HCT116 (cell line): ENCODE results near the gene MAOA. TPM values are rescaled to one million over a fixed set of nuclear protein-coding genes. Genes with fewer than 3 reads are reported as not detected.

ENCODE experiments used
- ATAC-seq: fragments of 200-7000 bp; cut with Tn5 transposase; 2 replicates; pipeline ENCODE4 v1.9.1; 2020; ENCODE audit warnings: mild to moderate bottlenecking, moderate library complexity
- BruUV-seq: library from RNA; stranded (reverse); fragments of 400-500 nt; replicated peaks from 2 replicates; lab custom pipeline; 2021; lab: Mats Ljungman, UMichigan
- CTCF ChIA-PET: fragments of 300-600 bp; sonication (Branson Sonifier 250); formaldehyde crosslinking; loops from one replicate; lab custom pipeline; 2021; ENCODE audit warnings: antibody characterized with exemption; lab: Charles Lee
- POLR2A ChIA-PET: fragments of 300-600, 350-600 bp; sonication (Branson Sonifier 250); formaldehyde crosslinking; loops from one replicate; lab custom pipeline; 2021; ENCODE audit warnings: antibody characterized with exemption; lab: Charles Lee
- RAD21 ChIA-PET, 2 experiments: fragments of 300-600 bp; sonication (Branson Sonifier 250); formaldehyde crosslinking; loops; one replicate each; lab custom pipeline; 2023; ENCODE audit warnings: low total read pairs in 2 of 2; ENCODE audit not compliant: uncharacterized antibody in 2 of 2, unreplicated experiment in 2 of 2, low non-redundant PET in 1 of 2; lab: Charles Lee
- DNase-seq: peaks from one replicate; pipeline ENCODE4 v3.0.0-alpha.2; 2010; ENCODE audit warnings: low read depth, low spot score
- H2AFZ ChIP-seq: fragments of 200-600 bp; shearing (Covaris generic), sonication (generic); 2 replicates; pipeline ENCODE4 v1.6.1; 2017; ENCODE audit warnings: low read depth, mixed run types, mixed read lengths, antibody characterized with exemption, low read length; ENCODE audit not compliant: poor library complexity, severe bottlenecking
- H3K27ac ChIP-seq: 2 replicates; pipeline ENCODE4 v1.5.1; 2012; ENCODE audit warnings: low read depth, low read length
- H3K27me3 ChIP-seq: fragments of 200-600 bp; sonication (generic); 2 replicates; pipeline ENCODE4 v1.6.1; 2016; ENCODE audit warnings: mixed run types, low read length, mixed read lengths; ENCODE audit not compliant: insufficient read depth
- H3K36me3 ChIP-seq, 2 experiments: fragments of 200-500 bp in 1 of 2; fragments of 200-600 bp in 1 of 2; sonication (Bioruptor generic) in 1 of 2; sonication (generic) in 1 of 2; 2 replicates each; pipeline versions ENCODE4 v1.5.1 to v1.6.1; 2014 to 2016; ENCODE audit warnings: low read length in 2 of 2, inconsistent platforms in 1 of 2, mixed read lengths in 1 of 2, mixed run types in 1 of 2; ENCODE audit not compliant: insufficient read depth in 2 of 2, control insufficient read depth in 1 of 2
- H3K4me1 ChIP-seq, 2 experiments: fragments of 200-600 bp in 1 of 2; sonication (generic) in 1 of 2; 2 replicates each; pipeline versions ENCODE4 v1.5.1 to v1.6.1; 2012 to 2017; ENCODE audit warnings: low read length in 2 of 2, inconsistent platforms in 1 of 2, mild to moderate bottlenecking in 1 of 2, mixed read lengths in 1 of 2, mixed run types in 1 of 2, moderate library complexity in 1 of 2; ENCODE audit not compliant: insufficient read depth in 2 of 2, control insufficient read depth in 1 of 2
- H3K4me2 ChIP-seq: fragments of 200-600 bp; sonication (generic); 2 replicates; pipeline ENCODE4 v1.6.1; 2017; ENCODE audit warnings: mixed run types, low read length, mixed read lengths
- H3K4me3 ChIP-seq, 2 experiments: fragments of 200-600 bp in 1 of 2; sonication (generic) in 1 of 2; replicated peaks in 1 of 2; 2 replicates each; pipeline ENCODE4 v1.5.1; 2011 to 2016; ENCODE audit warnings: low read length in 2 of 2, control low read depth in 1 of 2, low read depth in 1 of 2, mild to moderate bottlenecking in 1 of 2, mixed read lengths in 1 of 2, mixed run types in 1 of 2
- H3K79me2 ChIP-seq: fragments of 200-600 bp; sonication (generic); 2 replicates; pipeline ENCODE4 v1.6.1; 2017; ENCODE audit warnings: mild to moderate bottlenecking, mixed run types, low read length, moderate library complexity, mixed read lengths; ENCODE audit not compliant: insufficient read depth
- H3K9ac ChIP-seq: fragments of 200-600 bp; sonication (generic); 2 replicates; pipeline ENCODE4 v1.6.1; 2016; ENCODE audit warnings: low read length, mixed read lengths
- H3K9me2 ChIP-seq: fragments of 200-600 bp; sonication (generic), shearing (Covaris generic); 2 replicates; pipeline ENCODE4 v1.6.1; 2017; ENCODE audit warnings: mixed run types, mild to moderate bottlenecking, moderate library complexity; ENCODE audit not compliant: insufficient read depth
- H3K9me3 ChIP-seq, 2 experiments: fragments of 200-500 bp in 1 of 2; fragments of 200-600 bp in 1 of 2; sonication (Bioruptor generic) in 1 of 2; sonication (generic) in 1 of 2; 2 replicates each; pipeline ENCODE4 v1.6.1; 2014 to 2017; ENCODE audit warnings: low read length in 2 of 2, mixed read lengths in 2 of 2, inconsistent platforms in 1 of 2, low read depth in 1 of 2, mild to moderate bottlenecking in 1 of 2, mixed run types in 1 of 2, moderate library complexity in 1 of 2; ENCODE audit not compliant: control insufficient read depth in 1 of 2, insufficient read depth in 1 of 2
- H4K20me1 ChIP-seq: fragments of 200-600 bp; sonication (generic), shearing (Covaris generic); 2 replicates; pipeline ENCODE4 v1.6.1; 2017; ENCODE audit warnings: mixed run types, mild to moderate bottlenecking, moderate library complexity; ENCODE audit not compliant: insufficient read depth
- CEBPB ChIP-seq: IDR thresholded peaks from 2 replicates; pipeline ENCODE4 v1.6.1; 2012; ENCODE audit warnings: low read depth
- EGR1 ChIP-seq: IDR thresholded peaks from 2 replicates; pipeline ENCODE4 v1.6.1; 2012; ENCODE audit warnings: low read depth
- ELF1 ChIP-seq: IDR thresholded peaks from 2 replicates; pipeline ENCODE4 v1.6.1; 2012; ENCODE audit warnings: low read depth, borderline replicate concordance
- EZH2 ChIP-seq: fragments of 200-600 bp; sonication (generic); IDR thresholded peaks from 2 replicates; pipeline ENCODE4 v1.6.1; 2017; ENCODE audit warnings: antibody characterized with exemption, mixed run types
- FOSL1 ChIP-seq: IDR thresholded peaks from 2 replicates; pipeline ENCODE4 v1.6.1; 2012; ENCODE audit warnings: low read depth
- POLR2A ChIP-seq: IDR thresholded peaks from 2 replicates; pipeline ENCODE4 v1.7.0; 2011; ENCODE audit warnings: borderline replicate concordance; ENCODE audit not compliant: insufficient read depth, insufficient read length; ENCODE audit errors: extremely low read depth
- RAD21 ChIP-seq: IDR thresholded peaks from 2 replicates; pipeline ENCODE4 v1.6.1; 2012; ENCODE audit warnings: low read depth, mild to moderate bottlenecking
- SIN3A ChIP-seq: IDR thresholded peaks from 2 replicates; pipeline ENCODE4 v1.6.1; 2012; ENCODE audit warnings: low read depth
- SP1 ChIP-seq: IDR thresholded peaks from 2 replicates; pipeline ENCODE4 v1.6.1; 2012; ENCODE audit warnings: low read depth
- TCF7L2 ChIP-seq: IDR thresholded peaks from 2 replicates; pipeline ENCODE4 v1.7.0; 2011; ENCODE audit warnings: borderline replicate concordance, inconsistent platforms; ENCODE audit not compliant: insufficient read depth, insufficient read length; ENCODE audit errors: extremely low read depth
- ZFX ChIP-seq: fragments of 450-650 bp; IDR thresholded peaks from 2 replicates; pipeline ENCODE4 v1.6.1; 2017
- ZNF274 ChIP-seq: fragments of 200-500 bp; sonication (Bioruptor generic); IDR thresholded peaks from 2 replicates; pipeline ENCODE4 v1.6.1; 2014; ENCODE audit warnings: mild to moderate bottlenecking, low read depth, low read length, inconsistent platforms
- intact Hi-C: fragments of 100-400 bp; cut with micrococcal nuclease; formaldehyde crosslinking; loops from 2 replicates; pipeline ENCODE4 v1.10.0; 2022
- total RNA-seq: library from RNA; stranded (reverse); gene quantifications from one replicate; pipeline ENCODE4 v1.2.1, GENCODE V29; 2021; ENCODE audit not compliant: unreplicated experiment
- TF ChIP-seq, protein P1 (sequence below): IDR thresholded peaks from 2 replicates; pipeline ENCODE4 v1.6.1; 2012
- TF ChIP-seq, protein P2 (sequence below): IDR thresholded peaks from 2 replicates; pipeline ENCODE4 v1.6.1; 2012
- TF ChIP-seq, protein P3 (sequence below): IDR thresholded peaks from 2 replicates; pipeline ENCODE4 v1.6.1; 2011; ENCODE audit warnings: mild to moderate bottlenecking, low read length, moderate library complexity; ENCODE audit not compliant: insufficient replicate concordance; ENCODE audit errors: extremely low read depth
- TF ChIP-seq, protein P4 (sequence below): IDR thresholded peaks from 2 replicates; pipeline ENCODE4 v1.6.1; 2012; ENCODE audit warnings: low read depth

The MAOA gene
- total RNA-seq, 1 experiment from 2014 or later = 13.6 TPM

DNA sequence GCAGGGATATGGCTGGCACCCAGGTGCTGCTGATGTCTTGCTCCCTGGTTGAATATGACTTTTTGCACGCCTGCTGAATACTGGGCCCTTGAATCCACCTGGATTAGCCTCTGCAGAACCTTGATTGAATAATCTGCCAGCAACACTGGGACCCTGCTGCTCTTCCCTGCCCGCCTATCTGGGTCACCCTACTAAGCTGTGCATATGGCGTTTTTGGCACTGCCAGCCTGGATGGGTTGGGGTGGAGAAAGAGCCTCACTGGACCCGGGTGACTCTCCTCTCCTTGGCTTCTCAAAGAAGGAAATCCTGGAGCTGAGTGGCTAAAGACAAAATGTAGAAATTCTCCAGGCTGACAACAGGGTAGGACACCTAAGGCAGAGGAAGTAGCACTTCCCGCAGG lies 100.0 kb downstream of the MAOA start:
- Histone ChIP-seq H3K9me3 (no peaks in the 10 kb centered on the region), H3K4me3 (no peak overlapping the region), H3K27me3 (no peaks in the 10 kb centered on the region), H2AFZ (no peak overlapping the region), H3K9ac (no peak overlapping the region), H3K9me2 (no peaks in the 10 kb centered on the region), H3K79me2 (no peaks in the 10 kb centered on the region), H4K20me1 (no peaks in the 10 kb centered on the region), H3K36me3 (no peaks in the 10 kb centered on the region), H3K4me2 (no peak overlapping the region), H3K27ac (no peak overlapping the region), H3K4me1 (no peaks in the 10 kb centered on the region)
- TF ChIP-seq FOSL1 = no peak
- no peak for TF ChIP-seq SIN3A
- TF ChIP-seq ELF1 = no peak
- TF ChIP-seq, protein P1, sequence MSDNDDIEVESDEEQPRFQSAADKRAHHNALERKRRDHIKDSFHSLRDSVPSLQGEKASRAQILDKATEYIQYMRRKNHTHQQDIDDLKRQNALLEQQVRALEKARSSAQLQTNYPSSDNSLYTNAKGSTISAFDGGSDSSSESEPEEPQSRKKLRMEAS = no peak
- no peak for TF ChIP-seq TCF7L2
- TF ChIP-seq RAD21 = no peak
- TF ChIP-seq EGR1 = no peak
- no peak for TF ChIP-seq ZNF274
- DNase-seq = no peak
- intact Hi-C loops = no loop called here
- no peak for ATAC-seq
- ChIA-PET POLR2A (no interaction called here), CTCF (no interaction called here), RAD21 (no interaction called here)
- BruUV-seq = no TSS peak

DNA sequence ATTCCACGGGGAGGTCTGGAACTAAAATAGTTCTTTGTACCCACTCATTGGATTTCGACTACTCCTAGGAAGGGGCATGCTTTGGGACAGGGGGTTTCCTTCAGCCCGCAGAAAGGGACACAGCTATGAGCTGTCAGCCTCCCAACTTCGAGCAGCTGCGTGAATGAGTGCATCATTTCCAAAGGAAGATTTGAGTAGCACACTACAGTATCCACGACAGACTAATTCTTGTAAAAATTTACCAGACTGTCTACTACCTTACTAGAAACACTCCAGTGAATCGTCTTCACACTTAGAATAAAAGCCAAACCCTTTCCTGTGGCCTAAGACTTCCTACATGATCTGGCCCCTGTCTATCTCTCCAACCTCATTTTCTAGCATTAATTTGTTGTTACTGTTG lies 101.9 kb downstream of the MAOA start:
- DNase-seq (no peak), ATAC-seq (no peak)
- Histone ChIP-seq H3K27me3 (no peaks in the 10 kb centered on the region), H3K4me2 (no peak overlapping the region), H3K27ac (no peak overlapping the region), H3K79me2 (no peaks in the 10 kb centered on the region), H3K9me3 (no peaks in the 10 kb centered on the region), H3K4me1 (no peaks in the 10 kb centered on the region), H3K9ac (no peak overlapping the region), H3K4me3 (no peak overlapping the region), H4K20me1 (no peaks in the 10 kb centered on the region), H2AFZ (no peak overlapping the region), H3K36me3 (no peaks in the 10 kb centered on the region), H3K9me2 (no peaks in the 10 kb centered on the region)
- ChIA-PET RAD21 (no interaction called here), CTCF (no interaction called here), POLR2A (no interaction called here)
- intact Hi-C loops = no loop called here
- no peak for TF ChIP-seq CEBPB
- TF ChIP-seq EZH2 = no peak
- TF ChIP-seq, protein P2, sequence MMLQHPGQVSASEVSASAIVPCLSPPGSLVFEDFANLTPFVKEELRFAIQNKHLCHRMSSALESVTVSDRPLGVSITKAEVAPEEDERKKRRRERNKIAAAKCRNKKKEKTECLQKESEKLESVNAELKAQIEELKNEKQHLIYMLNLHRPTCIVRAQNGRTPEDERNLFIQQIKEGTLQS = no peak
- TF ChIP-seq, protein P3, sequence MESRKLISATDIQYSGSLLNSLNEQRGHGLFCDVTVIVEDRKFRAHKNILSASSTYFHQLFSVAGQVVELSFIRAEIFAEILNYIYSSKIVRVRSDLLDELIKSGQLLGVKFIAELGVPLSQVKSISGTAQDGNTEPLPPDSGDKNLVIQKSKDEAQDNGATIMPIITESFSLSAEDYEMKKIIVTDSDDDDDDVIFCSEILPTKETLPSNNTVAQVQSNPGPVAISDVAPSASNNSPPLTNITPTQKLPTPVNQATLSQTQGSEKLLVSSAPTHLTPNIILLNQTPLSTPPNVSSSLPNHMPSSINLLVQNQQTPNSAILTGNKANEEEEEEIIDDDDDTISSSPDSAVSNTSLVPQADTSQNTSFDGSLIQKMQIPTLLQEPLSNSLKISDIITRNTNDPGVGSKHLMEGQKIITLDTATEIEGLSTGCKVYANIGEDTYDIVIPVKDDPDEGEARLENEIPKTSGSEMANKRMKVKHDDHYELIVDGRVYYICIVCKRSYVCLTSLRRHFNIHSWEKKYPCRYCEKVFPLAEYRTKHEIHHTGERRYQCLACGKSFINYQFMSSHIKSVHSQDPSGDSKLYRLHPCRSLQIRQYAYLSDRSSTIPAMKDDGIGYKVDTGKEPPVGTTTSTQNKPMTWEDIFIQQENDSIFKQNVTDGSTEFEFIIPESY = no peak
- TF ChIP-seq, protein P4, sequence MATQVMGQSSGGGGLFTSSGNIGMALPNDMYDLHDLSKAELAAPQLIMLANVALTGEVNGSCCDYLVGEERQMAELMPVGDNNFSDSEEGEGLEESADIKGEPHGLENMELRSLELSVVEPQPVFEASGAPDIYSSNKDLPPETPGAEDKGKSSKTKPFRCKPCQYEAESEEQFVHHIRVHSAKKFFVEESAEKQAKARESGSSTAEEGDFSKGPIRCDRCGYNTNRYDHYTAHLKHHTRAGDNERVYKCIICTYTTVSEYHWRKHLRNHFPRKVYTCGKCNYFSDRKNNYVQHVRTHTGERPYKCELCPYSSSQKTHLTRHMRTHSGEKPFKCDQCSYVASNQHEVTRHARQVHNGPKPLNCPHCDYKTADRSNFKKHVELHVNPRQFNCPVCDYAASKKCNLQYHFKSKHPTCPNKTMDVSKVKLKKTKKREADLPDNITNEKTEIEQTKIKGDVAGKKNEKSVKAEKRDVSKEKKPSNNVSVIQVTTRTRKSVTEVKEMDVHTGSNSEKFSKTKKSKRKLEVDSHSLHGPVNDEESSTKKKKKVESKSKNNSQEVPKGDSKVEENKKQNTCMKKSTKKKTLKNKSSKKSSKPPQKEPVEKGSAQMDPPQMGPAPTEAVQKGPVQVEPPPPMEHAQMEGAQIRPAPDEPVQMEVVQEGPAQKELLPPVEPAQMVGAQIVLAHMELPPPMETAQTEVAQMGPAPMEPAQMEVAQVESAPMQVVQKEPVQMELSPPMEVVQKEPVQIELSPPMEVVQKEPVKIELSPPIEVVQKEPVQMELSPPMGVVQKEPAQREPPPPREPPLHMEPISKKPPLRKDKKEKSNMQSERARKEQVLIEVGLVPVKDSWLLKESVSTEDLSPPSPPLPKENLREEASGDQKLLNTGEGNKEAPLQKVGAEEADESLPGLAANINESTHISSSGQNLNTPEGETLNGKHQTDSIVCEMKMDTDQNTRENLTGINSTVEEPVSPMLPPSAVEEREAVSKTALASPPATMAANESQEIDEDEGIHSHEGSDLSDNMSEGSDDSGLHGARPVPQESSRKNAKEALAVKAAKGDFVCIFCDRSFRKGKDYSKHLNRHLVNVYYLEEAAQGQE = no peak
- no peak for TF ChIP-seq SIN3A
- TF ChIP-seq POLR2A = no peak
- no peak for TF ChIP-seq ZFX
- no peak for TF ChIP-seq SP1
- no peak for TF ChIP-seq TCF7L2
- BruUV-seq = no TSS peak
